ENCODE data around the gene DPYD. TPM values are rescaled to one million over a fixed set of nuclear protein-coding genes. Genes with fewer than 3 reads are reported as not detected.

DPYD gene
- total and polyA plus RNA-seq, 10 of the 15 experiments (the other 5 are each of a cell fraction or from before 2014, with no cell fraction given), result 5.7 to 23.8 (median 10.2) TPM

DNA sequence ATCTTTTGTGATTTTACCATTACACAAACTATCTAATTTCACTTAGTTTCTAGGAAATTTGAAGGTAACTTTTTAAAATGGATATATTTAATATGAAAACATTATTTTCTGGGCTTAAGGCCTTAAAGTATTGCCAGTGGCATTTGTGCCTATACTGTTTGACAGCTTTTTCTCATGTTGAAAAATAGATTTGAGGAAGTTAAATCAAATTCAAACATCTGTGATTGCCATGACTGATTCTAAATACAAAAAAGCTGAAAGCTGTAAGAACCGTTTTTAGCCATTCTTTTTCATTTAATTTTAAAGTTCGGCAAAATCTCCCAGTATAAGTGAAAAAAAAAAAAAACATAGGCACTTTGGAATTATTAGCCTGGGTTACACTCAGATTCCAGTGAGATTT is 301.1 kb downstream of the DPYD start (continued):
- TF ChIP-seq POU2F2 (IDR thresholded peaks at IDR 0.05; ENCODE audit: borderline replicate concordance, low read depth, low read length) (no peak), ETV6 (conservative IDR thresholded peaks at IDR 0.05 in 1 of 2, IDR thresholded peaks at IDR 0.05 in 1 of 2; ENCODE audit: borderline replicate concordance in 1 of 2, low read depth in 1 of 2) (no peak), SP1 (IDR thresholded peaks at IDR 0.05; ENCODE audit: low read depth, low read length) (no peak), ZZZ3 (IDR thresholded peaks at IDR 0.05; ENCODE audit: control insufficient read depth, insufficient read length, low read depth) (no peak), DPF2 (IDR thresholded peaks at IDR 0.05) (no peak), IRF4 (IDR thresholded peaks at IDR 0.05; ENCODE audit: low read depth, low read length) (no peak), POLR2AphosphoS2 (IDR thresholded peaks at IDR 0.05; ENCODE audit: low read depth, low read length) (no peak)
- TF ChIP-seq, protein P1, sequence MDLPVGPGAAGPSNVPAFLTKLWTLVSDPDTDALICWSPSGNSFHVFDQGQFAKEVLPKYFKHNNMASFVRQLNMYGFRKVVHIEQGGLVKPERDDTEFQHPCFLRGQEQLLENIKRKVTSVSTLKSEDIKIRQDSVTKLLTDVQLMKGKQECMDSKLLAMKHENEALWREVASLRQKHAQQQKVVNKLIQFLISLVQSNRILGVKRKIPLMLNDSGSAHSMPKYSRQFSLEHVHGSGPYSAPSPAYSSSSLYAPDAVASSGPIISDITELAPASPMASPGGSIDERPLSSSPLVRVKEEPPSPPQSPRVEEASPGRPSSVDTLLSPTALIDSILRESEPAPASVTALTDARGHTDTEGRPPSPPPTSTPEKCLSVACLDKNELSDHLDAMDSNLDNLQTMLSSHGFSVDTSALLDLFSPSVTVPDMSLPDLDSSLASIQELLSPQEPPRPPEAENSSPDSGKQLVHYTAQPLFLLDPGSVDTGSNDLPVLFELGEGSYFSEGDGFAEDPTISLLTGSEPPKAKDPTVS (IDR thresholded peaks at IDR 0.05; ENCODE audit: low read depth, low read length), result no peak
- TF ChIP-seq, protein P2, sequence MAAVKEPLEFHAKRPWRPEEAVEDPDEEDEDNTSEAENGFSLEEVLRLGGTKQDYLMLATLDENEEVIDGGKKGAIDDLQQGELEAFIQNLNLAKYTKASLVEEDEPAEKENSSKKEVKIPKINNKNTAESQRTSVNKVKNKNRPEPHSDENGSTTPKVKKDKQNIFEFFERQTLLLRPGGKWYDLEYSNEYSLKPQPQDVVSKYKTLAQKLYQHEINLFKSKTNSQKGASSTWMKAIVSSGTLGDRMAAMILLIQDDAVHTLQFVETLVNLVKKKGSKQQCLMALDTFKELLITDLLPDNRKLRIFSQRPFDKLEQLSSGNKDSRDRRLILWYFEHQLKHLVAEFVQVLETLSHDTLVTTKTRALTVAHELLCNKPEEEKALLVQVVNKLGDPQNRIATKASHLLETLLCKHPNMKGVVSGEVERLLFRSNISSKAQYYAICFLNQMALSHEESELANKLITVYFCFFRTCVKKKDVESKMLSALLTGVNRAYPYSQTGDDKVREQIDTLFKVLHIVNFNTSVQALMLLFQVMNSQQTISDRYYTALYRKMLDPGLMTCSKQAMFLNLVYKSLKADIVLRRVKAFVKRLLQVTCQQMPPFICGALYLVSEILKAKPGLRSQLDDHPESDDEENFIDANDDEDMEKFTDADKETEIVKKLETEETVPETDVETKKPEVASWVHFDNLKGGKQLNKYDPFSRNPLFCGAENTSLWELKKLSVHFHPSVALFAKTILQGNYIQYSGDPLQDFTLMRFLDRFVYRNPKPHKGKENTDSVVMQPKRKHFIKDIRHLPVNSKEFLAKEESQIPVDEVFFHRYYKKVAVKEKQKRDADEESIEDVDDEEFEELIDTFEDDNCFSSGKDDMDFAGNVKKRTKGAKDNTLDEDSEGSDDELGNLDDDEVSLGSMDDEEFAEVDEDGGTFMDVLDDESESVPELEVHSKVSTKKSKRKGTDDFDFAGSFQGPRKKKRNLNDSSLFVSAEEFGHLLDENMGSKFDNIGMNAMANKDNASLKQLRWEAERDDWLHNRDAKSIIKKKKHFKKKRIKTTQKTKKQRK (IDR thresholded peaks at IDR 0.05; ENCODE audit: low read depth, low read length), result no peak
- TF ChIP-seq, protein P3, sequence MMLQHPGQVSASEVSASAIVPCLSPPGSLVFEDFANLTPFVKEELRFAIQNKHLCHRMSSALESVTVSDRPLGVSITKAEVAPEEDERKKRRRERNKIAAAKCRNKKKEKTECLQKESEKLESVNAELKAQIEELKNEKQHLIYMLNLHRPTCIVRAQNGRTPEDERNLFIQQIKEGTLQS (IDR thresholded peaks at IDR 0.05; ENCODE audit: borderline replicate concordance, extremely low read depth, low read depth, low read length), result no peak
- TF ChIP-seq, protein P4, sequence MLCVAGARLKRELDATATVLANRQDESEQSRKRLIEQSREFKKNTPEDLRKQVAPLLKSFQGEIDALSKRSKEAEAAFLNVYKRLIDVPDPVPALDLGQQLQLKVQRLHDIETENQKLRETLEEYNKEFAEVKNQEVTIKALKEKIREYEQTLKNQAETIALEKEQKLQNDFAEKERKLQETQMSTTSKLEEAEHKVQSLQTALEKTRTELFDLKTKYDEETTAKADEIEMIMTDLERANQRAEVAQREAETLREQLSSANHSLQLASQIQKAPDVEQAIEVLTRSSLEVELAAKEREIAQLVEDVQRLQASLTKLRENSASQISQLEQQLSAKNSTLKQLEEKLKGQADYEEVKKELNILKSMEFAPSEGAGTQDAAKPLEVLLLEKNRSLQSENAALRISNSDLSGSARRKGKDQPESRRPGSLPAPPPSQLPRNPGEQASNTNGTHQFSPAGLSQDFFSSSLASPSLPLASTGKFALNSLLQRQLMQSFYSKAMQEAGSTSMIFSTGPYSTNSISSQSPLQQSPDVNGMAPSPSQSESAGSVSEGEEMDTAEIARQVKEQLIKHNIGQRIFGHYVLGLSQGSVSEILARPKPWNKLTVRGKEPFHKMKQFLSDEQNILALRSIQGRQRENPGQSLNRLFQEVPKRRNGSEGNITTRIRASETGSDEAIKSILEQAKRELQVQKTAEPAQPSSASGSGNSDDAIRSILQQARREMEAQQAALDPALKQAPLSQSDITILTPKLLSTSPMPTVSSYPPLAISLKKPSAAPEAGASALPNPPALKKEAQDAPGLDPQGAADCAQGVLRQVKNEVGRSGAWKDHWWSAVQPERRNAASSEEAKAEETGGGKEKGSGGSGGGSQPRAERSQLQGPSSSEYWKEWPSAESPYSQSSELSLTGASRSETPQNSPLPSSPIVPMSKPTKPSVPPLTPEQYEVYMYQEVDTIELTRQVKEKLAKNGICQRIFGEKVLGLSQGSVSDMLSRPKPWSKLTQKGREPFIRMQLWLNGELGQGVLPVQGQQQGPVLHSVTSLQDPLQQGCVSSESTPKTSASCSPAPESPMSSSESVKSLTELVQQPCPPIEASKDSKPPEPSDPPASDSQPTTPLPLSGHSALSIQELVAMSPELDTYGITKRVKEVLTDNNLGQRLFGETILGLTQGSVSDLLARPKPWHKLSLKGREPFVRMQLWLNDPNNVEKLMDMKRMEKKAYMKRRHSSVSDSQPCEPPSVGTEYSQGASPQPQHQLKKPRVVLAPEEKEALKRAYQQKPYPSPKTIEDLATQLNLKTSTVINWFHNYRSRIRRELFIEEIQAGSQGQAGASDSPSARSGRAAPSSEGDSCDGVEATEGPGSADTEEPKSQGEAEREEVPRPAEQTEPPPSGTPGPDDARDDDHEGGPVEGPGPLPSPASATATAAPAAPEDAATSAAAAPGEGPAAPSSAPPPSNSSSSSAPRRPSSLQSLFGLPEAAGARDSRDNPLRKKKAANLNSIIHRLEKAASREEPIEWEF (IDR thresholded peaks at IDR 0.05; ENCODE audit: insufficient replicate concordance, low read depth, low read length), result no peak

Measured in GM12878 (cell line).